ENCODE data around the gene PARP2. TPM values are rescaled to one million over a fixed set of nuclear protein-coding genes. Genes with fewer than 3 reads are reported as not detected.

PARP2 gene, protein sequence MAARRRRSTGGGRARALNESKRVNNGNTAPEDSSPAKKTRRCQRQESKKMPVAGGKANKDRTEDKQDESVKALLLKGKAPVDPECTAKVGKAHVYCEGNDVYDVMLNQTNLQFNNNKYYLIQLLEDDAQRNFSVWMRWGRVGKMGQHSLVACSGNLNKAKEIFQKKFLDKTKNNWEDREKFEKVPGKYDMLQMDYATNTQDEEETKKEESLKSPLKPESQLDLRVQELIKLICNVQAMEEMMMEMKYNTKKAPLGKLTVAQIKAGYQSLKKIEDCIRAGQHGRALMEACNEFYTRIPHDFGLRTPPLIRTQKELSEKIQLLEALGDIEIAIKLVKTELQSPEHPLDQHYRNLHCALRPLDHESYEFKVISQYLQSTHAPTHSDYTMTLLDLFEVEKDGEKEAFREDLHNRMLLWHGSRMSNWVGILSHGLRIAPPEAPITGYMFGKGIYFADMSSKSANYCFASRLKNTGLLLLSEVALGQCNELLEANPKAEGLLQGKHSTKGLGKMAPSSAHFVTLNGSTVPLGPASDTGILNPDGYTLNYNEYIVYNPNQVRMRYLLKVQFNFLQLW
- 10 to 100 TPM; 47.7 to 60.8 (median 57.6) TPM for polyA plus RNA-seq (ENCODE audit: insufficient read length in 3 of 3)
- long read RNA-seq, donor 1, transcript PARP2-202 (16 exons, 1,881 nt): major isoform, 7 of 7 reads
- long read RNA-seq, donor 1, partial matches to known transcripts: 0 of 7 reads
- long read RNA-seq, donor 1, other reads (novel, unspliced or antisense): 0 of 7 reads
- long read RNA-seq, donor 2, transcript PARP2-202 (16 exons, 1,881 nt): major isoform, 15 of 20 reads
- long read RNA-seq, donor 2, partial matches to known transcripts: 5 of 20 reads
- long read RNA-seq, donor 2, other reads (novel, unspliced or antisense): 0 of 20 reads
- long read RNA-seq, donor 3, partial matches to known transcripts: 0 of 4 reads
- long read RNA-seq, donor 3, other reads (novel, unspliced or antisense): 0 of 4 reads
- long read RNA-seq, donor 4, transcript PARP2-202 (16 exons, 1,881 nt): major isoform, 8 of 12 reads
- long read RNA-seq, donor 4, partial matches to known transcripts: 0 of 12 reads
- long read RNA-seq, donor 4, other reads (novel, unspliced or antisense): 0 of 12 reads
- long read RNA-seq, donor 5, transcript PARP2-202 (16 exons, 1,881 nt): major isoform, 5 of 5 reads
- long read RNA-seq, donor 5, partial matches to known transcripts: 0 of 5 reads
- long read RNA-seq, donor 5, other reads (novel, unspliced or antisense): 0 of 5 reads
- long read RNA-seq, donor 6, transcript PARP2-202 (16 exons, 1,881 nt): major isoform, 7 of 7 reads
- long read RNA-seq, donor 6, partial matches to known transcripts: 0 of 7 reads
- long read RNA-seq, donor 6, other reads (novel, unspliced or antisense): 0 of 7 reads
- long read RNA-seq, donor 7, partial matches to known transcripts: 6 of 13 reads
- long read RNA-seq, donor 7, other reads (novel, unspliced or antisense): 0 of 13 reads
- long read RNA-seq, donor 8, partial matches to known transcripts: 0 of 4 reads
- long read RNA-seq, donor 8, other reads (novel, unspliced or antisense): 0 of 4 reads
- long read RNA-seq, donor 9, transcript PARP2-201 (16 exons, 1,886 nt): major isoform, 14 of 14 reads
- long read RNA-seq, donor 9, partial matches to known transcripts: 0 of 14 reads
- long read RNA-seq, donor 9, other reads (novel, unspliced or antisense): 0 of 14 reads
- long read RNA-seq, donor 10, partial matches to known transcripts: 37 of 44 reads
- long read RNA-seq, donor 10, other reads (novel, unspliced or antisense): 0 of 44 reads
- long read RNA-seq, donor 11, transcript PARP2-201 (16 exons, 1,886 nt): major isoform, 5 of 6 reads
- long read RNA-seq, donor 11, partial matches to known transcripts: 0 of 6 reads
- long read RNA-seq, donor 11, other reads (novel, unspliced or antisense): 0 of 6 reads
- long read RNA-seq, donor 12, transcript PARP2-201 (16 exons, 1,886 nt): minor isoform, 7 of 20 reads
- long read RNA-seq, donor 12, transcript PARP2-202 (16 exons, 1,881 nt): major isoform, 8 of 20 reads
- long read RNA-seq, donor 12, partial matches to known transcripts: 5 of 20 reads
- long read RNA-seq, donor 12, other reads (novel, unspliced or antisense): 0 of 20 reads
- long read RNA-seq, donor 13, partial matches to known transcripts: 0 of 3 reads
- long read RNA-seq, donor 13, other reads (novel, unspliced or antisense): 0 of 3 reads
- long read RNA-seq, donor 14: 0 reads
- long read RNA-seq, donor 15: 0 reads
- long read RNA-seq, donor 16, transcript PARP2-202 (16 exons, 1,881 nt): major isoform, 8 of 8 reads
- long read RNA-seq, donor 16, partial matches to known transcripts: 0 of 8 reads
- long read RNA-seq, donor 16, other reads (novel, unspliced or antisense): 0 of 8 reads

DNA sequence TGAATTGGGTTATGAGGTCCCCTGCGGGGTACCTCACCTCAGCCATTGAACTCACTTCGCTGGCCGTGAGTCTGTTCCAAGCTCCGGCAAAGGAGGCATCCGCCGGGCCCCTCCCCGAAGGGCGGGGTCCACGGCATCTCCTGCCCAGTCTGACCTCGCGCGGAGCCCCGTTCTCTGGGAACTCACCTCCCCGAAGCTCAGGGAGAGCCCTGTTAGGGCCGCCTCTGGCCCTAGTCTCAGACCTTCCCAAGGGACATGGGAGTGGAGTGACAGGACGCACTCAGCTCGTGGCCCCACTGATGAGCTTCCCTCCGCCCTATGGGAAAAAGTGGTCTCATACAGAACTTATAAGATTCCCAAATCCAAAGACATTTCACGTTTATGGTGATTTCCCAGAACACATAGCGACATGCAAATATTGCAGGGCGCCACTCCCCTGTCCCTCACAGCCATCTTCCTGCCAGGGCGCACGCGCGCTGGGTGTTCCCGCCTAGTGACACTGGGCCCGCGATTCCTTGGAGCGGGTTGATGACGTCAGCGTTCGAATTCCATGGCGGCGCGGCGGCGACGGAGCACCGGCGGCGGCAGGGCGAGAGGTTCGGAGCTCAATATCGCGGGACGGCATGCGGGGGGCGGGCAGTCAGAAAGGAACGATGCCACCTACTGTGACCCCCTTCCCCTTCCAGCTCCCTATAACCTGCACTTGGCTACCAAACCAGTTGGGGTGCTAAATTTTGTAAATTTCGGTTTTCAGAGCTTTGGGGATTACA is at the start of gene PARP2:
Gene PARP2, plus strand, starts transcription at position 544 of the 770 bp plus-strand sequence. Its CDS starts 7 bp downstream, at position 551.
- peak; percentile 99 for DNase-seq

DNA sequence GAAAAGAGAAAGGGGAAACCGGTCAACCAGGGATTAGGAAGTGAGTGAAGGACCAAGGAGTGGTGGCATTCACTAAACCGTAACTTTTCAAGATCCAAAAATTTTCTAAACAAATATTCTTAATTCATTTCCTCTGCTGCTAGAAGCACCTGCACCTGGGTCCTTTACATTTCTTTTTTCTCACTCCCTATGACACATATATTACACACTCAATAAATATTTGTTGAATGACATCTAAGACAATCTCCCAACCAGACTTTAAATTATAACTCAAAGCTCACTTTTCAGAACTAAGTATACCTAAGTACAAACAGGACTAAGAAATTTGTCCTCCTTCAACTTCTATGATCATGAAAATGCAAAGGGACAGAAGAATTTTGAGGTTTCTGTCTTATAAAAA is 48.8 kb upstream of the PARP2 start:
- DNase-seq: no peak

DNA sequence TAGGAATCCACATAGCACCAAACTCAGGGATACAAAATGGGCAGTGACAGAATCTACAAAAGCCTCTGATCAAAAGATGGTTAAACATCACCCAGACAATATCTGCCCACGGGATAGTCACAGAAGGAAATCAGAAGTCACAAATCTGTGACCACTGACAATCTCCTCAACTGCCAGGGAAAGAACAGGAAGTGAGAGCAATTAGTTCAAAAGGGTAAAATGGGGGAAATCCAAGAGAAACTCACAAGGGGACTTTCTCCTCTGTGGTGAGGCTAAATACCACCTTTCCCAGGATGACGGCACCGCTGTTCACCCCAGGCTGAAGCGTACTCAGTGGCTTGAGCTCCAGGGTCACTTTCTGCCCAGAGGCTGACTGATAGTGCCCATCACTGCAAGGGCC is 48.4 kb upstream of the PARP2 start:
- no peak for DNase-seq

DNA sequence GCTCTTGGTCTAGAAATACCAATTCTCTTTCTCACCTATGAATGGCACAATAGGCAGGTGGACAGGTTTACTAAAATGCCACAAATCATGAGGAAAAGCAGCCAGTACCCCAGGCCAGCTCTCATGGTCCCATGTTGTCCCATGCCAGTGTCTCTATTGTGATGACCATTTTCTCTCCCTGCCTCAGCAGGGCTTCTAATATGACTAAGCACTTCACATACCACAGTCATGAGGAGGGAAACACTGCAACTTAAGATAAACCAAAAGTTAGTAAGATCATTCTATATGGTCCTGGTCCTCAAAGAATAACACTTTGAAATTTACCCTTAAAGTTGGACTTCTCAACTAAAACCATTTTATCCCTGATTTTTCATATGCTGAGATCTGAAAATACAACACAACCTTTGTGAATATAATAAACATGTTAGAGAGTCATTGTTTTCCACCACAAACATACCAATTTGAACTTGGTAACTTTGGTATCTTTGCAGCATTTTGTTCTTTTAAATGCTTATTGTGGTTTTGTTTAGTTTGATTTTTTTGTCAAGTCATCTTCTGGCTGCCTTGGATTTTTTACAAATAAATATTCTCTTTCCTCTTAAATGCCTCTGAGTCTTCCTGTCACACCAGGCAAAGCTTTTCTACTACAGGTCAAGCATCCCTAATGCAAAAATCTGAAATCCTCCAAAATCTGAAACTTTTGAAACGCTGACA is 41.2 kb upstream of the PARP2 start:
- no peak for DNase-seq

DNA sequence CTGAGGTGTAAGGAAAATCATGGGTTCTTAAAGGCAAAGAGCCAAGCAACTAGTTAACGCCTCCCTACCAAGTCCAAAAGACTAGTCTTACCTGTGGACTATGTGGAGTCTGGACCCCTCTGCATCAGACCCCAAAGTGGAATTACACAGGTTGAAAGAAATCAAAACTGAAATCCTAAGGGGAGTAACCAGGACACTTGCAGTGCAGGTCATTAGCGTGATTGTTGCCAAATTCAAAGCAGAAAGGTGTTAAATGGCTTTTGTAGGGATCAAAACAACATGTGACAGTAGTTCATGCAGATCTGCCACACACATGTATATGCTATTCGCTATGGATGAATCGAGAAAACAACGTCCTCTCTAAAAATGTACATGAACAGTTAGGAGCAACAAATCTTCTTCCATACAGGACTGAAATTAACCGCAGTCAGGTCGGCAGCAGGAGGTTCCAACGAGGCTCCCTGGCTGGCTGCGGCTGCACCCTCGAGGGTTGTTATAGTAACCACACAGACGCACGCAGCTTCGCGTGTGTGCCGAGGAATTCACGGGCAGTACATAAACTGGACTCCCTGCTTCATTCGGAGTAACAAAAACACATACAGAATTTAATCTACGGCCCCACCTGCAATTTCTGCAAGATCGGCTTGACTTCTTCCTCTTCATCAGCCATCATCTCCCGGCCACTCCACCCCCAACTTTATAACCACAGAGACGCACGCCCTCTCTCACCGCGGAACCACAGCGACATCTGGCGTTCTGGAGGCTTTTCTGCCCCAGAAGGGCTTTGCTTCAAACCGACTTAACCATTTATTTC is 38.0 kb upstream of the PARP2 start, which contains the start of gene TTC5:
Gene TTC5, minus strand, starts transcription at position 687 of the 814 bp plus-strand sequence. Its CDS starts 14 bp downstream, at position 673.
- peak; percentile 90 for DNase-seq

DNA sequence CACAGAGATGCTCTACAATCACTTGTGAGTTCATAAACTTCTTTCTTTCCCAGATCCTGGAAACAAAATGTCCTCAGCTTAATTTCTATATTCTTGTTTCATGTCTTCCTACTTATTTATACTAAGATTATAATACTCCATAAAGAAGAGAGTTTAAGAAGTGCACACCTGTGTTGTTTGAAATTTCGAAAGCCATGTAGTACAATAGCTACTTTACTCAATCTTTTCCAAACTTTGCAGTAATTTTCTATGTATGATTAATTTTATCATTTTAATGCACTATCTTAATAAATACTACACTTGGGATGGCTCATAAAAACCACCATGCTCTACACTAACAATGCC is 37.4 kb upstream of the PARP2 start:
- no peak for DNase-seq

DNA sequence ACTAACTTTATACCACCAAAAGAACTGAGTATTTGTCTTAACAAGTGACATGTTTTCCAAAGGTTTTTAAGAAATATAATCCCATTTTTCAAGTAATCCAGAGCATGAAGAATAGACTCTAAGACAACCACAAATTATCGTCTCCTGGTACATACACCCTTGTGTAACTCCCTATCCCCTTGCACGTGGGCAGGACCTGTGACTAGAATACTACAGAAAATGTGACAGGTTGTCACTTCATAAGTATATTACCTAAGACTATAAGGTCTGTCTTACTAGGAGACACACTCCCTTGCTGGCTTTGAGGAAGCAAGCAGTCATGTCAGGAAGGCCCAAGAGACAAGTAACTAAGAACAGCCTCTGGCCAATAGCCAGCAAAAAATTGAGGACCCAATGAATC is 29.4 kb upstream of the PARP2 start:
- no peak for DNase-seq

DNA sequence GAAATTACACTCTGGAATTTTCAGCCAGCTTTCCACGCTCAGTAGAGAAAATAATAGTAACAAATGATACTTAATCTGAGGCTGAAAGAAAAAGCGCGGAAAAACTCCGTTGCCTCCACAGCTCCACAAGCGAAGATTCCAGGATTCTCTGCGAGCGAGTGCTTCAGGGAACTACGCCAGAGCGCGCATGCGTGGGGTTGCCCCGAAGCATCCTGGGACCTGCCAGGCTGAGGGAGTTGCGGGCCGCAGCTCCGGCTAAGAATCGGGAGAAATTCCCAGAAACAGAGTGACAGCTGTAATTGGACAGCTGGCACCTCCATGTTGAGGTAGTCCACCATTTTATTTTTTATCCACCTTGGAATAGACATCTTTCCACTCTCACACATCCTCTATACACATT is 25.7 kb upstream of the PARP2 start:
- no peak for DNase-seq

DNA sequence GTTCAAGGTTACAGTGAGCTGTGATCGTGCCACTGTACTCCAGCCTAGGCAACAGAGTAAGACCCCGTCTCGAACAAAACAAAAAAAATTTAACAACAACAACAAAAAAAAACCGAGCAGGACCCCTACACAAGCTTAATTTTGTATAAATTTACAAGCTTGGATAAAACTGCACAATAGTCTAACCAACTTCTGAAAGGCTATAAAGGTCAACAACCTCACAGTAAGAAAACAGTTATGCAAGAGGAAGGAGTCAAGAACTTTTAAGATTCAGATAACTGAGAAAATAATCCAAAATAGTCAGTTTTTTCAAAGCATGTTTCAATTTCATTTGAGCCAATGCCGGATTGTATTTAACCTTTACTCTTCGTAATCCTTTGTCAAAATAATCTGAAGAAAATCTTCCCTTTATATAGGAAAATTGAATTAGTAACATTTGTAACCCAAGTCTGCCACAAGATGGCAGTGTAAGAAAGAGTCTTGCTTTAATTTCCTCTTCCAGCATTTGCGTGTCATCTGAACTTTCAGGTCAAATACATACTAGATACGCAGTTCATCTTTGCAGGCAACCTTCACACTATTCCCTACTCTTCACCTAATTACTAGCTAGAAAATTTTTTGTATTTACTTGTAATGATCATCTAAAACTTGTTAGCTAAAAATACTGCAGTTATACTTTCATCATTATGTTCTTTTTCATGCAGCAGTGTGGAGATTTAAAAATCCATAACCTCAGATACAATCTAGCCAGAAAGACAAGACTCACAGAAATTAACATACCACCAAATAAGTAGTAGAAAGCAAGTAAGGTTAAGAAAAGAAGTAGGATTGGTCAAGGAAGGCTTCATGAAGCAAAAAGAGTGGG is 16.2 kb upstream of the PARP2 start:
- peak; percentile 72 for DNase-seq

DNA sequence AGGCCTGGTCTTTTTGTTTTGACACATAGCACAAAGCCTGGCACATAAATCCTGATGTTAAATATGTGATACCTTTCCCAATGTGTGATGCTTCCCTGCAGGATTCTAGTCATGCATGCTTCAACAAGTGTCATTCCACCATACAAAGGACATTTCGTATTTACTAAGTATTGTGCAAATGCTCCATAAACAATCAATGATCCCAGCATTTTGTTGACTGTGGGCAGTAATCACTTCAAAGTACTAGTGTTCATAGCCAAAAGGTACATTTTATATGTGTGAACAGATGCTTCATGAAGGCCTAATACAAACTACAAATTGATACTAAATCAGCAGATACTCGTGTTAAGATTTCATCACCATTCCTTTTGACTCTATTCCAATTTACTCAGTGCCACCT is 14.7 kb upstream of the PARP2 start:
- no peak for DNase-seq

DNA sequence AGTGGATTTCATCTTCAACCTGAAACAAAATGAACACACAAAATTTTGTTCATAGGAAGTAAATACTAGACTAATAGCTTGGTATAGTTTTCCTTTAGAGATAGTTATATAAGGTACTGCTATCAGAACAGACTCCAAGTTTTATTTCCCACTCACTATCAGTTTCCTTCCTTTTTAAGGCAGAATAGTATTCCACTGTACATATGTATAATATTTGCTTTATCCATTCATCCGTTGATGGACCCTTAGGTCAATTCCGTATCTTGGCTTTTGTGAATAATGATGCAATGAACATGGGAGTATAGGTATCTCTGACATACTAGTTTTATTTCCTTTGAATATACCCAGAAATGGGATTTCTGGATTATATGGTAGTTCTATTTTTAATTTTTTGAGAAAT is 14.1 kb upstream of the PARP2 start:
- no peak for DNase-seq

DNA sequence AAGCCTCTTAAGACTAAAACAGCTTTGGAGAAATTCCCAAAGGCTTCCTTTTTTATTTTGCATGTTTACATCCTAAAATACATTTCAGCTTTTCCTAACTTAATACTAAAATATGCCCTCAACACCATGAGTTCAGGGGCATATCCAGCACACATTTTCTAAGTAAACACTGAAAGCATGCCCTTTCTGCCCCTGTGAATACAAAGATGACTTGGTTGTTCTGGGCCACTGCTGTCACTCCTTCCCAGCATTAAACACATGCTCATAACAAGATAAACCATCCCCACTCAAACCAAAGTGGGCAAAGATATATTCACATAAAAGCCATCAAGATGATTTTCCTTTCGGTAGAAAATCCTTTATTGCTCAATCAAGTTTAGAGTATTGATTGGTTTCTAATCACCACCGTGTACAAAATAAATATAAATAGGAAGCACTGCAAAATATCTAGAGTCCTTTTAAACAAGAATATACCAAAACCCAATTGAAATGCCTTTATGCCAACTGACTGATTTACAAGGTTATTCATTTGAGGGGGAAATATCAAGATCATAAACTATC is 12.3 kb upstream of the PARP2 start:
- DNase-seq: no peak

DNA sequence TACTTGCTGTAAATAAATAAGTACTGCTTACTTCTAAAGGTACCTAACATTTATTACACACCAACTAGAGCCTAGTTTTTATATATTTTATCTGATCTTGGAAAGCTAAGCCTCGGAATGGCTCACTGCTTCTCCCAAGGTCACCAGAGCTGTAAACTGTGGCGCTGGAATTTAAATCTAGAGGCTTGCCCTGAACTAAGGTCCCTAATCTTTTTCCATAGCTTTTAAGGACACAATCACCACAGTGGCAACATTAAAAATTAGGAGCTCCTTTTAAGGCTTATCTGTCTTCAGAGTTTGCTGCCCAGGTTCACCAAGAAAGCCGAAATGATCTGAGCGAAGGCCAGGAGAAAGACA is 11.0 kb upstream of the PARP2 start:
- DNase-seq: peak; percentile 44

DNA sequence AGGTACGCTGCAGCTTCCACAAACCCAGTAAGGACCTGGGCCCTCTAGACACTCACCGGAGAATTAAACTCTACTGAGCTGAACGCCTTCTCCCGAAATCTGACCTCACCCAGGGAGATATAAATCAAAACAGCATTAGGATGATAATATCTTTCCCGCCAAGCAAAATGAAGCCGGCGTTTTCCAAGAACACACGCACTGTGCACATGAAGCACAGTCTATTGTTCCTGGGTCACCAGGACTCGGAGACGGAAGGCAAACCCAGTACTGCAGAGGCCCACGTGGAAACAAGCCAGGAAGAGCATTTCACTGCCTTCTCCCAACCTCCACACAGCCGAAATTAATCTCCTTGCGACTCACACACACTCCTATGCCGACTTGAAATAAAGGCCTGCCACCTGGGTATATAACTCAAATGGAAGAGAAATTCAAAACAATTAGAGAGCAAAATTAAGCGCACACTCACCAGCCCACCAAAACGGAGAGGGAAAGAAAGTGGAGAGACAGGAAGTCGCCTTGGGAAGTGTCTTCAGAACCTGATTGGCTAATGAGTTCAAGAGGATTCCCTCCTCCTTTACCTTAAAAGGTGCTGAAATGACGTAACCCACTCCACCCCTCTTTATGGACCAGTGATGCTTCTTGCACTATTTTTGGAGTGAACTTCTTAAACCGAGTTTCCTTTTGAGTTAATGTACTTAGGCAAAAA is 10.5 kb upstream of the PARP2 start, which contains the start of gene CCNB1IP1:
Gene CCNB1IP1, minus strand, starts transcription at position 492 of the 706 bp plus-strand sequence. CDS start 16,756 bp downstream, outside the sequence.
- peak; percentile 91 for DNase-seq

DNA sequence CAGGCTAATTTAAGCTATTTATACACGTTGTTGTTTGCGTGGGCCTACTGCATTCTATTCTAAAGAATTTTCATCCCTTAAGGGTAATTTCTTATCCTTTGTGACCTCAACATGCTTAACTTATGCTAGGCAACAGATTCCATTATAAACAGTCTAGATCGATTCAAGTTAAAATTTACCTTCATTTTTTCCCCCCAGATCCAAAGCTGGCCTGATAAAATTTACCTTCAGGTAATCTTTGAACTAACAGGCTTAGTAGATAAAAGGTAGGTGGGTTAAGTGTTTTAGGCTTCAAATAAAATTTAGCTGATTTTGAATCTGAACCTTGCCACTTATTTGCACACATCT is 10.0 kb upstream of the PARP2 start:
- DNase-seq: no peak
